ENCODE results near the gene HECTD3.
"Not testable (repeated sequence)": the region's sequence is repeated elsewhere in the genome, so short reads cannot be mapped to it uniquely, and the experiment has no call there.

Gene HECTD3

GRCh38 chr1:45014321-45015028 lies 3.4 kb upstream of the HECTD3 start:
- DNase-seq (ENCODE audit: insufficient read length, low spot score): peak; percentile 54
- FAIRE-seq: peak; percentile 75

GRCh38 chr1:45013551-45014209 lies 2.6 kb upstream of the HECTD3 start:
- DNase-seq (ENCODE audit: insufficient read length, low spot score) (no peak), FAIRE-seq (no peak)

DNA sequence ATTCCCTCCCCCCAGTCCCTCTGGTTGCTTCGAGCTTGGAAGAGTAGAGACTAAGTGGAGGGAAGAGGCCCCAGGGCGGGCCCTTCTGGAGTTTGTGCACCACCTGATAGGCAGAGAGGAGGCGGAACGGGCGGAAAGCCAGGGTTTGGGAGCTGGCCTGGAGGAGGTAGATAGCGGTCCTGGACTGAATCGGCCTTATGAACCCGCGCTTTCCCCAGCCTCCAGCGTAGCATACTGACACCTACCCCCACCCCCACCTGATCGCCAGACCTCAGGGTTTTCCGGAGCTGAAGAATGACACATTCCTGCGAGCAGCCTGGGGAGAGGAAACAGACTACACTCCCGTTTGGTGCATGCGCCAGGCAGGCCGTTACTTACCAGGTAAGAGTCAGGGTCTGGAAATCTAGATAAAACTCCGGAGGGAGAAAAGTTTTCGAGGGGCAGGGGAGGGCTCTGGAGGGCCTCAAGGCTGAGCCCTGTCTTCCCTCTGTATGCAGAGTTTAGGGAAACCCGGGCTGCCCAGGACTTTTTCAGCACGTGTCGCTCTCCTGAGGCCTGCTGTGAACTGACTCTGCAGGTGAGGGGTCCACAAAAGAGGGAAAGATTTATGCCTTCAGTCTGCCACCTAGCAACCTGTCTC lies 1.6 kb upstream of the HECTD3 start:
- DNase-seq (ENCODE audit: insufficient read length, low spot score): no peak
- FAIRE-seq: peak; percentile 8

GRCh38 chr1:45011837-45012638 lies 914 bp upstream of the HECTD3 start, which contains the start of gene UROD:
UROD (plus strand) TSS chr1:45012254; CDS start chr1:45012266, 12 bp downstream.
- peak; percentile 100 for FAIRE-seq
- DNase-seq (ENCODE audit: insufficient read length, low spot score): peak; percentile 86

DNA sequence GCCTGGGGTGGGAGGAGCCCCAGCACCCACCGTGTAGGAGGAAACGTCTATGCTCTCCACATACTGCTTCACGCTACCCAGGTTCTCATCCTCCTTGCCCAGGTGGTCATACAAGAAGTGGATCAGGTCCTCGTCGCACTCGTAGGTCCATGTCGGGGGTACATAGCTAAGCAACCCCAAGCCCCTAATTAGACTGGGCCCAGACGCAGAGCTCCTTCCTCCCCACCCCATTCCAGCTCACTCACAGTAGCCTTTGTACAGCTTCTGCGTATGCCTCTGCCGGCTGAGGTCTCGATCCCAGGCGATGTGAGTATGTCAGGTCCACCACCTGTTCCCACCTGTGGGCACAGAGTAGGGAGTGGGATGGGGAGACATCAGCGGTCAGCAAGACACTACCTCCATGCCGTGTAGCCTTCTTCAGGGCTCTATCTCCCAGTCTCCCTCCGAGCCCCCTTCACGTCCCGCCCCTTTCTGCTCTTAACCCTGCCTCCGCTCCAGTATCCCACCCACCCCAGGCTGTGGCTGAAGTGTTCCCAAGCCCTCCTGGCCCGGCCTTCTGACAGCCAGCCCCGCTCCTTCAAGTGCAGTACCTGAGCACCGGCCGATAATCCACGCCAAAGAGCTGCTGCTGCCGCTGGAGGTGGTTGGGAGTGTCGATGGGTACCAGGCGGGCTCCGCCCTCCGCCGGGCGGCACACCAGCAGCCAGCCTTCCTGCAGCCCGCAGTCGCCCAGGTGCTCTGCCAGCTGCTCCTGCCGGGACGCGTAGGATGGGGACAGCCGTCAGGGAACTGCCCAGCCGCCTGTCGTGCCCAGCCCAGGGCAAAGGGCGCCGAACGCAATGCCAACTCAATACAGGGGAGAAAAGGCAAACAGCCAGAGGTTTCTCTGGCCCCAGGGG lies 919 bp downstream of the HECTD3 start:
- DNase-seq (ENCODE audit: insufficient read length, low spot score): no peak
- no peak for FAIRE-seq

DNA sequence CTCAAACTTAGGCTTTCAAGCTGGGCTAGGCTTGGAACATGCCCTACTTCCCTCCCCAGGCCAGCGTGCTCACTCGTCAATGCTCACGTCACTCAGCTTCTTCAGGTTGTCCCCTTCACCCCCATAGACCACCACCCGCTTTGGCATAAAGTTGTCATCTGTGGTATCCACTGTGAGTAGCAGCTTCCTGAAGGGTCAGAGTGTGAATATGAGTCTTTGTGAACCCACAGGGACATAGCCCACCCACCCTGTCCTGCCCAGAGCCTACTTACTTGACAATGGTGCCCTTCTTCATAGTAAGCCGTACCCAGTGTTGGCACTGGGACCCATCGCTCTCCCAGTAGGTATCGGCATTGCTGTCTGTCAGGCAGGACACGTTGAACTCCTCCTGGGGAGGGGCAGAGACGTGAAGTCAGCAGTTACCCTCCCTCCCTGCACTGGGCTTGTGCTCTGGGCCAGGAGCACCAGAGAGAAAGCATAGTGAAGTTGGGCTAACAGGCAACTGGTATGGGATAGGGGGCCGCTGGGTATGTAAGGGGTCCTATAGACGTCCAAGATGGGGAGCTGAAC lies 1.7 kb downstream of the HECTD3 start:
- DNase-seq (ENCODE audit: insufficient read length, low spot score) (no peak), FAIRE-seq (no peak)

DNA sequence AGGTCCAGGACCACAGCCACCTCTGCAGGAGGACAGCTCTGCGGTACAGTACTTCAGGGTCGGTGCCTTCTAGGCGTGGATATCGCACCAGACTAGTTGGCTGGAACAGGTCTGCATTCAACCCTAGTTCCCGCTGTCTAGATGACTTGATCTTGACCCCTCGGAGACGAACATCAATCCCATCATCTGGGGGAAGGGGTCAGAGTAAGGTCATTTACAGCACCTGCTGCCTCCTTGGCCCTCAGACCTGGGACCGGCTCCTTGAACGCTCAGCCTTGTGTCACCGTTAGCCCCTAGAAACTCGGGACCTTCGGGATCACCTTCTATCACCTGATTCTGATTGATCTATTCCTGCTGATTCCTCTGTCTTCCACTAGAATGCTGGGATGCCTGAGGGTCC lies 2.6 kb downstream of the HECTD3 start:
- DNase-seq (ENCODE audit: insufficient read length, low spot score): no peak
- FAIRE-seq: no peak

- FAIRE-seq (no peak), DNase-seq (ENCODE audit: insufficient read length, low spot score) (no peak)
Measured at GRCh38 chr1:45008076-45008475, 3.0 kb downstream of the HECTD3 start.

GRCh38 chr1:45007311-45007710 lies 3.8 kb downstream of the HECTD3 start:
- FAIRE-seq: no peak
- DNase-seq (ENCODE audit: insufficient read length, low spot score): no peak

DNA sequence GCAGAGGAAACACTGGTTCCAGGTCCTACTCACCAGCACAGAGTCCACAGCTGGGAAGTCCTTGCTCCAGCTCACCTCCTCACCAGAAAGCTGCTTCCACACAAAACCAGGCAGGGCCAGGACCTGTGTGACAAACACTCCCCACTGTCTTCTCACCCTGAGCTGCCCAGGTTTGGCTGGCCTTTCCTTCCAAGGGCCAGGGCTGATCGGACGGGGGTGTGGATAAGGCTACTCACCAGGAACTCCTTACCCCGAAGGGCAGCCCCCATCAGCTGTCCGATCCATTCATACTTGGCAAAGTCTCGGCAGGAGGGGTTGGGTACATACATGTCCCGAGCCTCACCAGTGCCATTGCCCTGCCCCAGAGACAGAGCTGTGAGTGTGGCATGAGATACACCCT lies 5.4 kb downstream of the HECTD3 start:
- FAIRE-seq (no peak), DNase-seq (ENCODE audit: insufficient read length, low spot score) (no peak)

GRCh38 chr1:45004281-45004920 lies 6.7 kb downstream of the HECTD3 start:
- no peak for FAIRE-seq
- no peak for DNase-seq (ENCODE audit: insufficient read length, low spot score)

DNA sequence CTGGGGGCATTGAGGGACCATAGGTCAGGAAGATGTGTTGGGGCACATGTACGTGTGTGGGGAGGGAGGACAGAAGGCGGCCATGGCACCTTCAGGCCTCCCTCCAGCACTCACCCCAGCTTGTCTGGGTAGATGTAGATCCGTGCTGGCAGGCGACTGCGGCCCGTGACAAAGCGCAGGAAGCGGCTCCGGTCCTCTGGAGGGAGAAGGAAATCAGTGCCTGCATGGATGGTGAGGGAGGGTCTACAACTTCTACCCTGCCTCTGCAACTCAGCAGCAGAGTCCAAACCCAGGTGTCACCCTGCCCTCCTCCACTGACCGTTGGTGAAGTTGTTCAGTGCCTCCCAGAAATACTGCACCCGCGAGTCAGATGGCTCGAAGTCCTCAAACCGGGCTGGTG lies 7.4 kb downstream of the HECTD3 start:
- no peak for DNase-seq (ENCODE audit: insufficient read length, low spot score)
- FAIRE-seq: no peak

DNA sequence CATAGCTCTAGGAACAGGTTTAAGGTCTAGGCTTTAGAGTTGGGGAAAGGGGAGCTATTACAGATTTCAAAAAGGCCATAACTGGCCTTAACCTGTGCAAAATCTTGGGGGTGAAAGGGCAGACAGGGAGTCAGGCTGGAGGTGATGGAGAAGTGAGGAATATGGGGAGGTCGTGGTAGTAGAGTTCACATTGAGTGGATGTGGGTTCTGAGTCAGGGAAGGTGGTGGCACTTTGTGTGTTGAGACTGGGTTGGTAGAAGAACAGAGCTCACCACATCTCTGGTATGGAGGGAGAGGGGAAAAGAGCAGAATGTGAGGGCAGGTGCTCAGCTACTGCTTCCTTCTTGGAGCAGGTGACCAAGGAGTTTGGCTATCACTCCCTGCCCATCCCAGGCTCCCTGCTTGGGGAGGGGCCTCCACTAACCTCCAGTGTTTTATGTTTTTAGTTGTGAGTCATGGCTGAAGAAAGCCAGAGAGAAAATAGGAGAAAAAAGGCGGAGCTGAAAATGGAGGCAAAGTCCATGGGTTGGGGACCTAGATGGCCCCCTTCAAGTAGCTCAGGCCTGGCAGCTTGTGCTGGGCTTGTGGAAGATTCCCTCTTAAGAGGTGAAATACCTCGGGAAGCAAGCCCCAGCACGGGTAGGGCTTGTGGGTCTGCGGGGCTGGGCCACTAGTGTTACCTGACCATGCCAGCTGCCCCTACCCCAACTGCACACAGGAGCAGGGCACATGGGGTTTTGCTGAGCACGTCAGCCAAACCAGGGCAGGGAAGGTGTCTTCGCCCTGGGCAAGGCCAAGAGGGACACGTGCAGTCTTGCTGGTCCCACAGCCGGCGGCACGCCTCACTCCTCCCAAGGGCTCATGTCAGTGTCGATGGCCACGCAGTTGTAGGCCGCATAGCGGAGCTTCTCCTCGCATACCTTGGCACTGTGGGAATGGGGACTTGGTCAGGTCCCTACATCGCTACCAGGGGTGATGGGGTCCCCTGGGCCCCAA lies 8.2 kb downstream of the HECTD3 start:
- DNase-seq (ENCODE audit: insufficient read length, low spot score) (no peak), FAIRE-seq (no peak)

DNA sequence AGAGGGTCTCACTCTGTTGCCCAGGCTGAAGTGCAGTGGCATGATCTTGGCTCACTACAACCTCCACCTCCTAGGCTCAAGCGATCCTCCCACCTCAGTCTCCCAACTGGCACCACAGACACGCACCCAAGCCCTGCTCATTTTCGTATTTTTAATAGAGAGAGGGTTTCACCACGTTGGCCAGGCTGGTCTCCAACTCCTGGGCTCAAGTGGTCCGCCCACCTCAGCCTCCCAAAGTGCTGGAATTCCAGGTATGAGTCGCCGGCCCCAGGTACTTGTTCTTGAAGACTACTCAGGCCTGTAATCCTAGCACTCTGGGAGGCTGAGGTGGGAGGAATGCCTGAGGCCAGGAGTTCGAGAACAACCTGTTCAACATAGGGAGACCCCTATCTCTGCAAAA lies 9.5 kb downstream of the HECTD3 start:
- FAIRE-seq: not testable (repeated sequence)

GRCh38 chr1:45001011-45001481 lies 10.1 kb downstream of the HECTD3 start:
- no peak for FAIRE-seq

More for the DNA sequence above, 9.5 kb downstream of the HECTD3 start:
- not testable (repeated sequence) for DNase-seq (ENCODE audit: insufficient read length, low spot score)

DNA sequence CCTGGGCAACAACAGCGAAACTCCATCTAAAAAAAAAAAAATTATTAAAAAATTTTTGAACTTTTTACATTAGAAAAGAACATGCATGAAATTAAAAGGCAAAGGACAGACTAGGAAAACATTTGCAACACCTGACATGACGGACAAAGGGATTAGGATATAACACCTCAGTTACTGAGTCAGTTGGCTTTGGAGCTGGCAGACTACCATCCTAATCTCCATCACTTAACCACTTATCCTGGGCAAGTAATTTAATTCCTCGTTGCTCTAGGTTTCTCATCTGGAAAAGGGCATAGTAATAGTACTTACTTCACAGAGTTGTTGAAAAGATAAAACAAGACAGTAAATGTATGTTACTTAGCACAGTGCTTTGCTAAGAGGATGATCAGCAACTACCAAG lies 11.9 kb downstream of the HECTD3 start:
- FAIRE-seq (no peak), DNase-seq (ENCODE audit: insufficient read length, low spot score) (no peak)

More at GRCh38 chr1:45001011-45001481, 10.1 kb downstream of the HECTD3 start:
- no peak for DNase-seq (ENCODE audit: insufficient read length, low spot score)

- FAIRE-seq (no peak), DNase-seq (ENCODE audit: insufficient read length, low spot score) (no peak)
Measured at GRCh38 chr1:44995467-44996238, 15.5 kb downstream of the HECTD3 start.
